Measurements from ENCODE around the gene MCM6.
A peak's percentile ranks its signal among the peaks of the same experiment; 100 is the strongest.
"Not testable (repeated sequence)": the region's sequence is repeated elsewhere in the genome, so short reads cannot be mapped to it uniquely, and the experiment has no call there.

Gene MCM6

DNA sequence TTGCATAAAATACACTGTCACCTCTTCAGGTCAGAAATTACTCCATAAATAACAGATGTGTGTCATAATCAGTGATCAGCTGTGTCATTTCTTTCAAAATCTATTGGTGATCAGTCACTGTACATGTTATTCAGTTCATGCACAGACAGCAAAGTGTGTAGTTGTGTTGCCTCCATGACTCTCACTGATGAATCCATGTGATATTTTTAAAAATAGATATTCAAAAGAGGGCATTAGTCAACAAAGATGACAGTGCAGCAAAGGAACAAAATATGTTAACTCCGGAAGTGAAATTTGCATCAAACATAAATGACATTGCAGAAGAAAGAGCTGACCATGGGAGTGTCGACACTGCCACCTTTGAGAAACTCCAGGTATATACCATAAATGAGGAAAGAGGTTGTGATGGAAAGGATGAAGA is 17.1 kb upstream of the MCM6 start:
- no peak for TF ChIP-seq CTCF (conservative IDR thresholded peaks at IDR 0.05; ENCODE audit: low read length)
- TF ChIP-seq EZH2phosphoT487 (IDR thresholded peaks at IDR 0.05; ENCODE audit: borderline replicate concordance) = no peak
- no peaks in the 10 kb centered on the region for H3K79me2 ChIP-seq (ENCODE audit: insufficient read depth, low read length)
- peaks cover 13% of the 10 kb centered on the region for H3K4me1 ChIP-seq (ENCODE audit: insufficient read depth, low read length, poor library complexity, severe bottlenecking)
- no peak overlapping the region for H3K4me3 ChIP-seq (ENCODE audit: low read length, poor library complexity, severe bottlenecking)
- H3K4me2 ChIP-seq (ENCODE audit: low read depth, low read length, poor library complexity, severe bottlenecking) = no peak overlapping the region
- H3K27me3 ChIP-seq (ENCODE audit: insufficient read depth, low read length, poor library complexity, severe bottlenecking) = no peaks in the 10 kb centered on the region
- H3K9me3 ChIP-seq (ENCODE audit: insufficient read depth, low read depth, low read length) = no peaks in the 10 kb centered on the region
- no peak overlapping the region for H2AFZ ChIP-seq (ENCODE audit: low read length)
- H3F3A ChIP-seq (ENCODE audit: low read depth) = no peaks in the 10 kb centered on the region
- H4K20me1 ChIP-seq (ENCODE audit: insufficient read depth, low read length, poor library complexity, severe bottlenecking) = no peaks in the 10 kb centered on the region
- no peak overlapping the region for H3K9ac ChIP-seq (ENCODE audit: low read depth, low read length, poor library complexity, severe bottlenecking)
- no peaks in the 10 kb centered on the region for H3K9me2 ChIP-seq (replicated peaks; ENCODE audit: low read depth, low read length)
- no peaks in the 10 kb centered on the region for H3K36me3 ChIP-seq (ENCODE audit: insufficient read depth, low read length)

GRCh38 chr2:135890835-135891234 is 14.6 kb upstream of the MCM6 start:
- H4K20me1 ChIP-seq (ENCODE audit: insufficient read depth, low read length, poor library complexity, severe bottlenecking) = no peaks in the 10 kb centered on the region

DNA sequence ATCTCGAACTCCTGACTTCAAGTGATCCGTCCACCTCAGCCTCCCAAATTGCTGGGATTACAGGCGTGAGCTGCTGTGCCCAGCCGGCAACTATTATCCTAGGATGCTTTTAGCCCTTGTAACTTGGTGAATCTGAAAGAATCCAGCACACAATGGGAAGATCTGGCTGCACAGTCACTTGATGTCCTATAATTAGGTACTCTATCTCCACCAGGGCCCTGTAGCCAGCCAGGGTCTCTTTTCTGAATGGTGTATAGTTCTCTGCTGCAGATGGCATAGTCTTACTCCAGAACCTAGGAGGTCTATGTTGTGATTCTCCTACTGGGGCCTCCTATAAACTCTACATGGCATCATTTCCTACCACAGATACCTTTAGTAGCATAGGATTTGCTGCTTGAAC is 13.9 kb upstream of the MCM6 start:
- TF ChIP-seq EZH2phosphoT487 (IDR thresholded peaks at IDR 0.05; ENCODE audit: borderline replicate concordance) (no peak), CTCF (conservative IDR thresholded peaks at IDR 0.05; ENCODE audit: low read length) (no peak)
- Histone ChIP-seq H3K9ac (ENCODE audit: low read depth, low read length, poor library complexity, severe bottlenecking) (no peak overlapping the region), H3K4me3 (ENCODE audit: low read length, poor library complexity, severe bottlenecking) (no peak overlapping the region), H4K20me1 (ENCODE audit: insufficient read depth, low read length, poor library complexity, severe bottlenecking) (no peaks in the 10 kb centered on the region), H3K4me2 (ENCODE audit: low read depth, low read length, poor library complexity, severe bottlenecking) (no peak overlapping the region), H3K4me1 (ENCODE audit: insufficient read depth, low read length, poor library complexity, severe bottlenecking) (peaks cover 13% of the 10 kb centered on the region), H3K9me2 (replicated peaks; ENCODE audit: low read depth, low read length) (no peaks in the 10 kb centered on the region), H2AFZ (ENCODE audit: low read length) (no peak overlapping the region), H3K27me3 (ENCODE audit: insufficient read depth, low read length, poor library complexity, severe bottlenecking) (no peaks in the 10 kb centered on the region), H3F3A (ENCODE audit: low read depth) (no peaks in the 10 kb centered on the region), H3K9me3 (ENCODE audit: insufficient read depth, low read depth, low read length) (no peaks in the 10 kb centered on the region), H3K36me3 (ENCODE audit: insufficient read depth, low read length) (no peaks in the 10 kb centered on the region), H3K79me2 (ENCODE audit: insufficient read depth, low read length) (no peaks in the 10 kb centered on the region)

More at GRCh38 chr2:135890835-135891234, 14.6 kb upstream of the MCM6 start:
- H3K4me1 ChIP-seq (ENCODE audit: insufficient read depth, low read length, poor library complexity, severe bottlenecking) = peaks cover 13% of the 10 kb centered on the region
- H2AFZ ChIP-seq (ENCODE audit: low read length) = peak overlapping the region; percentile 83
- no peak overlapping the region for H3K9ac ChIP-seq (ENCODE audit: low read depth, low read length, poor library complexity, severe bottlenecking)
- H3K27me3 ChIP-seq (ENCODE audit: insufficient read depth, low read length, poor library complexity, severe bottlenecking) = no peaks in the 10 kb centered on the region
- no peak overlapping the region for H3K4me3 ChIP-seq (ENCODE audit: low read length, poor library complexity, severe bottlenecking)
- no peaks in the 10 kb centered on the region for H3K36me3 ChIP-seq (ENCODE audit: insufficient read depth, low read length)
- H3F3A ChIP-seq (ENCODE audit: low read depth) = no peaks in the 10 kb centered on the region
- no peaks in the 10 kb centered on the region for H3K9me2 ChIP-seq (replicated peaks; ENCODE audit: low read depth, low read length)
- H3K4me2 ChIP-seq (ENCODE audit: low read depth, low read length, poor library complexity, severe bottlenecking) = no peak overlapping the region
- H3K79me2 ChIP-seq (ENCODE audit: insufficient read depth, low read length) = no peaks in the 10 kb centered on the region
- no peaks in the 10 kb centered on the region for H3K9me3 ChIP-seq (ENCODE audit: insufficient read depth, low read depth, low read length)
- TF ChIP-seq CTCF (conservative IDR thresholded peaks at IDR 0.05; ENCODE audit: low read length) = no peak
- no peak for TF ChIP-seq EZH2phosphoT487 (IDR thresholded peaks at IDR 0.05; ENCODE audit: borderline replicate concordance)

DNA sequence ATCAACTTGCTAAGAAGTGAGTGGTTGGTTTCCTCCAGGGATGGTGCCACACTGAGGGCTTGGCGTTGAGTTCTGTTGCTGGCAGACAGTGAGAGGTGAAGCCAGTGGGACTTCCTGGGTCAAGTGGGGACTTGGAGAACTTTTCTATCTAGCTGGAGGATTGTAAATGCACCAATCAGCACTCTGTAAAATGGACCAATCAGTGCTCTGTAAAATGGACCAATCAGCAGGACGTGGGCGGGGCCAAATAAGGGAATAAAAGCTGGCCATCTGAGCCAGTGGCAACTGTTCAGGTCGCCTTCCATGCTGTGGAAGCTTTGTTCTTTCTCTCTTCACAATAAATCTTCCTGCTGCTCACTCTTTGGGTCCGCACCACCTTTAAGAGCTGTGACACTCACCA is 12.3 kb upstream of the MCM6 start:
- not testable (repeated sequence) for H3K79me2 ChIP-seq (ENCODE audit: insufficient read depth, low read length); H3K4me2 ChIP-seq (ENCODE audit: low read depth, low read length, poor library complexity, severe bottlenecking); H3F3A ChIP-seq (ENCODE audit: low read depth); H3K4me3 ChIP-seq (ENCODE audit: low read length, poor library complexity, severe bottlenecking); H3K9me2 ChIP-seq (replicated peaks; ENCODE audit: low read depth, low read length); H3K27me3 ChIP-seq (ENCODE audit: insufficient read depth, low read length, poor library complexity, severe bottlenecking); H2AFZ ChIP-seq (ENCODE audit: low read length); H3K9me3 ChIP-seq (ENCODE audit: insufficient read depth, low read depth, low read length); H4K20me1 ChIP-seq (ENCODE audit: insufficient read depth, low read length, poor library complexity, severe bottlenecking); H3K9ac ChIP-seq (ENCODE audit: low read depth, low read length, poor library complexity, severe bottlenecking); H3K36me3 ChIP-seq (ENCODE audit: insufficient read depth, low read length)
- peaks cover 13% of the 10 kb centered on the region for H3K4me1 ChIP-seq (ENCODE audit: insufficient read depth, low read length, poor library complexity, severe bottlenecking)
